Central memory CD4-positive, alpha-beta T cell (primary cell): ENCODE data around the gene DPP6.

Experiments used
- DNase-seq: peaks from one replicate; pipeline ENCODE4 v3.0.0; 2022

Gene DPP6

DNA sequence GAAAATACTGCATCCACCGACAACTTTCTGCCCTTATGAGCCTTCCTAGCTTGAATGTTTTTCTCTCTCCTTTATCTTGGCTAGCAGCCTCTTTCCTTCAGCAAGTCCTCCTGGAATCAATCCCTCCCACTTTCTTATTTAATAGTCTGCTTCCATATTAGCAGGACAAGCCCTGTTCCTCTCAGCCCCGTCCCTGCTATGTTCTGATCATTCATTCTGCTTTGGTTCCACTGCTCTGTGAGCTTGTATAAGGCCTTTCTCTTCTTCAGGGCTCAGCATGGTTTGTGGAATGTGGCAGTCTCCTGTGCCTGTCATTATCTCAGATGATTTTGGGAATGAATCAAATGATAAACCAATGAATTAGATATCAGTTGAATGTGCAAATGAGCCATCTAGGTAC is 420.1 kb downstream of the DPP6 start:
- no peak for DNase-seq

DNA sequence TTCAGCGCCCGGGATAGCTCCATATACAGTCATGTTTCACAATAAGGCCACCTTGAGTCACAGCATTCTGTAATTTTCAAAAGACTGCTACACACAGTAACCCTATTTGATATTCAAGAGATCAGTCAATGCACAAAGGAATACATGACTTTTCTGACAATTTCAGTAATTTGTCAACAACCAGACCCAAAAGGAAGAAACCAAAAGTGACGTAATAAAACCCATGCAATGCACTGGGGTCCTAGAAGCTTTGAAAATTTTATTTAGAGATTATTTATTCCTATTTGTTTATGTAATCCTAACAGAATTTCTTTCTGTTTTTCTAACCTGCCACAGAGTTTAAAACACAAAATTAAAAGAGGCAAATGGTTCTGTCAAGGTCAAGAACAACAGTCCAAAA is 421.2 kb downstream of the DPP6 start:
- DNase-seq, result no peak

DNA sequence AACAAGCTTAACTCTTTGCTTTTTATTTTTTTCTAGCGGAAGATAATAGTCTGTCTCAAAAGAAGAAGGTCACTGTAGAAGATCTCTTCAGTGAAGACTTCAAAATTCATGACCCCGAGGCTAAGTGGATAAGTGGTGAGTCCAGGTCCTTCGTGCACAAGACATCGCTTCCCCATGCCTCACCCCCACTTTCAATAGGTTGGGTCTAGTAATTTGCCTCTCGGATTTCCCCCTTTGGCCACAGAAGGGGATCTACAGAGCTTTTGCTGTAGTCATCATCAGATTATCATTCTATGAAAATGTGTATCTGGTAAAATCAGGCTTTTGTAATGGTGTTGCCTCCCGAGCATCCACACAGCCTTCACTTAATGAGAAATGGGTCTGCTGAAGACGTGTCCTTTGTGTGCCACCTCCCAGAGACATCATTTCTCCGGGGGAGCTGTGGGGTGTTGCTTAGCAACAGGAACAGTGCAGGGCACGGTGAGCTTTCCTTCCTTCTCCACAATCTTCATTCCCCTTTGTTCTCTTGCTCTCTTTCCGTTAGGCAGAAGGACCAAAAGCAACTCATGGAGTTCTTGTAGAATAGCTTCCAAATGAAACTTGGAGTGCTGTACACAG is 422.8 kb downstream of the DPP6 start:
- DNase-seq, result no peak

DNA sequence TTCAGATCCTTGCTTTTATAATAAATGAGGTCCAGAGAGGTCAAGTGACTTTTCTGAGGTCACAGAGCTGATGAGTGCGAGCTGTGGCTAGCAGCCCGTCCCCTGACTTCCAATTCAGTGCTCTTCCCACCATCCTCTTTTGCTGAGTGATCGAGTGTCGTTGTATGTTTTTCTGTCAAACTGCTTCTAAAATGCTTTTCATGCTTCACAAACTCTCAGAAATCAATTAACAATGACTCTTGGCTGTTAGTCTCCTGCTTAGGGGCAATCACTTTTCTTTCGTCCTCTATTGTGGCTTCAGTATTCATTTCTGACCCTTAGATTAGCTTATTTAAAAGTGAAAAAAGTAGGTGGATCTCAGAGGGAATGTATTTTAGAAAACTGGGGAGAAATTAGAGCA is 423.7 kb downstream of the DPP6 start:
- no peak for DNase-seq

DNA sequence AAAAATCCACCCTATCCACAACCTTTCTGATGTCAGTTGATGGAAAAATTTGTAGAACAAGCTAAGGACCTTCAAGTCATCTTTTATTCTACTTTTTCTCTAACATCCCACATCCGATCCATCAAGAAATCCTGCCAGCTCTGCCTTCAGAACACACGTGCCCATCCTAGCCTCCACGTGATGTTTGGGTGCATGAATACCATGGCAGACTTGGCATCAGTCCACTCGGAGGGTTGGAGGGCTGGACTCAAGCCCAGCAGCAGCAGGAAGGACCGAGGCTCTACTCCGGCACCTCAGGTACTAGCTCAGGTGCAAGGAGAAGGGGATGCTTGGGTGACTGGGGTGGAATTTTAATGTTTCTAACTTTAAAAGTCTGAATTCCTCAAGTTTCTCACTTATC is 428.6 kb downstream of the DPP6 start:
- no peak for DNase-seq

DNA sequence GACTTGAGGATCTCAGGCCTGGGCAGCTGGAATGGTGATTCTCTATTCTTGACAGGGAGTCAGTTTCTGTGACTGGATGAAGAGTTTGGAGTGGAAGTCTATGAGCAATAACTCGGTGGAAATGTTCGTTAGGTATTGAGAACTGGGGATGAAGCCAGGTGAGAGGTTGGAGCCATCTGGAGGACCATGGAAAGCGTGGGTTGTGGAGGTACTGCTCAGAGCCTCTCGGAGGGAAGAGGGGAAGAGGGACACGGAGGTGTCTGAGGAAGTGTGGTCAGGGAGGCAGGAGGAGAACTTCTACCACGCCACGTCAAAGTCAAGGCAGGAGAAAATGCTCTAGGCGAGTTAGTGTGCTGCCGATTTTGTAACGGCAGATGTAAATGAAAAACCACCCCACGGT is 430.7 kb downstream of the DPP6 start:
- no peak for DNase-seq

DNA sequence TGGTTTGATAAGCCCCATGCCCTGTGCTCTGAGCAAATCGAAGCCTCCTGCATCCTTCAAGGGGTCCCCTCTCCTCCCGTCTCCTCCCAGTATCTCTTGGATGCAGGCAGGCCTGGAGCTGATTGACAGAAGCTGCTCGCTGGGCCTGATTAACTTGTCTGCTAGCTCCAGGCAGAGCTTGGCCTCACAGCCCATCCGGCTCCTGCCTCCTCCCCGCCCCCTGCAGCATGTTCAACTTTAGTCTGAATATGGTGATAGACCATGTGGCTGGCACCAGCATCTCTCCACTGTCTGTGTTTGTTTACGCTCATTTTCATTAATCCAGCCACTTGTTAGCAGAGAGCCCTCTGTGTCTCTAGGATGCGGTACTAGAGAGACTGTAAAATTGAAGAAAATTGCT is 432.2 kb downstream of the DPP6 start:
- DNase-seq, result no peak

DNA sequence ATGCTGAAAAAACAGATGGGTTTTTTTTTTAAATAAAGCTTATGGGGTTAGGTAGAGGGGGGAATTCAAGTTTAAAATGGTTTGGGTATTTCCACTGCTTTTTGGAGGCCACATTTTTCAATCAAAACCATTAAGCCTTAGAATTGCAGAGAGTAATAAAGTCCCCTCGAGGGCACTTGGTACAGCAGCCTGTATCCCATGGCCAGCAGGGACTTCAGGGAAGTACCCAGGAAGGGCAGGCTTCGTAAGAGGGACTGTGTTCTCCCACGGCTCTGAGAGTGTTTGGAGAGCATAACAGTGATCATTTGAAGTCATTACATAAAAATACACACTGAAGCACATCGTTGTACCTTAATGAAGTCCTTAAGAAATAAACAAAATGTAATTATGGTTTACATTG is 432.7 kb downstream of the DPP6 start:
- DNase-seq, result no peak

DNA sequence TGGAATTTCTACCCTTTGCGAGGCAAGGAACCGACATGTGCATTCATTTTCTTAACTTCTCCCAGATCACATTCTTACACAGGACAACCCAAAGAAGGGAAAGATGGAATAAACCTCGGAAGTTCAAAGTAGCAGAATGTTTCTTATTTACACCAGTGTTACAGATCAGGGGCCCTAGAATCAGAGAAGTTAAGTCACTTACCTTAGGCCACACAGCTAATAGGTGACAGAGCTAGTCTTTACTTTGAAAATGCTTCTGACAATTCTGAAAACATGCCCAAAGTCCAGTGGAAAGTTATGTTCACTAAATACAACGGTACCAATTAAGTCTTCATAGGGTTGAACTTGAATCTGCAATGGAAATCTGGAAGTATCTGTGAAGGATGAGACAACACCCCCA is 437.7 kb downstream of the DPP6 start:
- DNase-seq, result no peak

DNA sequence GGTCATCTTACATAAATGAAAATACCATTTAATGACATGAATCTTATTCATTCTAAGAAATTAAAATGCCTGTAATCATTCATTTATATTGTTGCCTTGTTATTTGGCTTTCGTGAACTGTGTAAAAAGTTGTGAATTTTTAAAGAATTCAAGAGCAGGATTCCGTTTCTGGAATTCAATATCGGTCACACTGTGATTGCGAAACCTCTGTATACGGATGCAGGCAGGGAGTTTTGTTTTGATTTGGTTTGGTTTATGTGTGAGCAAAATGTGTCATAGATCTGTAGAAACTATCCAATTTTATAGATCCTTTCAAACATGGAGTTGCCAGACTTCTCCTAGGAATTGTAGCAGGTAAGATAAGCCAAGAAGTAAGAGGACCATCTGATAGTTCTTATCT is 441.4 kb downstream of the DPP6 start:
- DNase-seq, result no peak

DNA sequence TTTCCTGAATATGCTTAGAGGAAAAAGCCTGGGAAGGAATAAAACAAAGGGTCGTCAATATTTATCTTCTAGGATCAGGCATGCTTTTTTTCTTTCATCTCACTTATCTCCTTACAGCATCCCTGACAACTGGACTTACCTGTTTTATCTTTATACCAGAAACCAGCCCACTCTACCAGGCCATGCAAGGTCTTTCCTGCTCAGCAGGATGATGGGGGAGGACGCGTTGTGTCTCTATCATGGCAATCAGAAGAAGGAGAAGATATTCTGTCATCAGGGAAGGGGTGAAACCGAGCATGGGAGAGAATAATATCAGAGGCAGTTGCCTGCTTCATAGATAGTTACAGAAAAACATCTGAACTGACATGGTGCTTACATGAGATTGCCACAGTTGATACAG is 445.6 kb downstream of the DPP6 start:
- DNase-seq, result no peak

DNA sequence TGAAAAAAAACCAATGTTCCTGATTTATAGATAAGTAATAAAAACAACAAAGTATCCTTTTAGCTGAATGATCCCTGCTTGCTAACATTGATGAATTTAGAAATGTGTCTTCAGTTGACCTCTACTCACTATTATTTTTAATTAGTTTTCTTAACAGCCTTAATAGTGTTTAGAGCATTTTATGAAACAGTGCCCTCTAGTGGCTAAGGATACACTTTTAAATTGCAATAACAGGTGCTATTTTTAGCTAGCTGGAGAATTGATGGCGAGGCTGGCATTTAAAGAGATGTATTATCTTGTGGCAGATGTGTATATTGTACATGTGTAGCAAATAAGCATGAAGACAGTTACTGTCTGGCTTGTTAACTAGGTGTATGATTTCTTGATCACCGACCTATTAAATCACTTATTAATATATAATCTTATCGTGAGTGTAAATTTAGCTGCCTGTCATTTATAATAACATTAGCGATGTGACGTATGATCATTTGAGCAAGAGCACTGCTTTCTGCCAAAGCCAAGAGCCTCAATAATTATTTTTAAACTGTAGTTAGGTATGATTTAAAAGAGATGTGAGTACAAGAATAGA is 451.9 kb downstream of the DPP6 start:
- no peak for DNase-seq

DNA sequence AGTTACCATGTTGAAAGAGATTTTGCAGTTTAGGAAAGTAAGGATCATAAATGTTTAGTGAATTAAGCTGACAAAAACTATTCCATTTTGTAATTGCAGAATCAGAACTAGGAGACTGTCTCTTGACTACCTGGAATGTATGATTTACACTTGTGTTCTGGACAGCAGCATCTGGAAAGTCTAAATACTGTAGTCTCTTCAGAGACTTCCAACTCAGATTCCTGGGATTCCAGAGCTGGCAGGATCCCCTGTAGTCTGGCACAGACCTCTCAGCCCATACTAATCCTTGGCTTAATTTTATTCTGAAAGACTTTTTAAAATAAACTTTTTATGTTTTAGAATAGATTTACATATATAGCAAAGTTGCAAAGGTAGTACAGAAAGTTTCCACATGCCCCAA is 452.7 kb downstream of the DPP6 start:
- no peak for DNase-seq

DNA sequence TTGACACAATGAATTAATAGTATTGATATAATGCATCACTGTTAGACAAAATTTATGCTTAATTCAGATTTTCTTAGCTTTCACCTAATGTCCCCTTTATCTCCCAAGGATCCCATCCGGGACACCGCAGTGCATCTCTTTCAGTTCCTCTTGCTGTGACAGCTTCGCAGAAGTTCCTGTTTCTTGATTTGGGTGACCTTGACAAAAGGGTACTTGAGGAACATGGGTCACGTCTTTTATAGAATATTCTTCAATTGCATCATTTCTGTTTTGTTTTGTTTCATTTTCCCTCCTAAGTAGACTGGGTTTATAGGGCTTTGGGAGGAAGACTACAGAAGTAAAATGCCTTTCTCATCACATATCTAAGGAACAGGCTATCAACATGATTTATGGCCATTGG is 453.2 kb downstream of the DPP6 start:
- no peak for DNase-seq

DNA sequence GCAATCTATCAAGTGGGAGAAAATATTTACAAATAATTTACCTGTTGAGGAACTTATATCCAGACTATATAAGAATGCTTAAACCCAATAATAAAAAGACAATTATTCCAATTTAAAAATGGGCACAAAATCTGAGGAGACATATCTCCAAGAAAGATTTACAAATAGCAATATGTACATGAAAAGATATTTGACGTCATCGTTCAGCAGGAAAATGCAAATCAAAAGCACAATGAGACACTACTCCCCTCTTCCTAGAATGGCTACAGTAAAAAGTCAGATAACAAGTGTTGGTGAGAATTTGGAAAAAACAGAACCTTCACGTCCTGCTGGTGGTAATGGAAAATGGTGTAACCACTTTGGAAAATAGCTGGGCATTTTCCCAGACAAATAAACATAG is 457.0 kb downstream of the DPP6 start:
- no peak for DNase-seq

DNA sequence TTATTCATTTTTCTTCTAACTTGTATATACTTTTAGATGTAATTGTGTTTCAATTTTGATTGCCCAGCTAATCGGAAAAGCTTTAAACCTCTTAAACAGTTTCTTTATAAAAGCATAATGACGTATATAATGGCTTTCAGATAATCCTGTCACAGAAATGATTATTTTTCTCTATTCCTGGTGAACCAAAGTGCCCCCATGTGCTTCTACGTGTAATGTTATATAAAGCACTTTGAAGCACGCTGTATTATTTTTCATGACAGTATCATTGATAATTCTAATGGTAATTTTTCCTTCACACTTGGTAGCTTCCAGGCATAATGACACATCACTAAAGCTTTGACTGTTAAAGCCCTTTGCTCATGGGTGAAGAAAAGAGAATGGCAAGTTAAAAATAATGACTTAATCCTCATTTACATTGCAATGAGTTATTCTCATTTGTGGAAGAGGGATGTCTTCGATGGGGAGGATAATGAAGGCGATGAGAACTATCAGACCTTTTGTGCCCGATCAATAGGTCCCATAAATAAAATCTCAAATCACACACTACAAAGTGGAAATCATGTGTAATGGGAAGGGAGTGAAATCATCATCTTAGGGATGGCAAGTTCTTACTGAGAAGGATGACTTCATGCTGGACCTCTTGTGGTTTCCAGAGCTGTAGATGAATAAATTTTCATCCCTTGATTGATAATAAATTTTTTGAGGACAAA is 460.1 kb downstream of the DPP6 start:
- DNase-seq, result no peak

DNA sequence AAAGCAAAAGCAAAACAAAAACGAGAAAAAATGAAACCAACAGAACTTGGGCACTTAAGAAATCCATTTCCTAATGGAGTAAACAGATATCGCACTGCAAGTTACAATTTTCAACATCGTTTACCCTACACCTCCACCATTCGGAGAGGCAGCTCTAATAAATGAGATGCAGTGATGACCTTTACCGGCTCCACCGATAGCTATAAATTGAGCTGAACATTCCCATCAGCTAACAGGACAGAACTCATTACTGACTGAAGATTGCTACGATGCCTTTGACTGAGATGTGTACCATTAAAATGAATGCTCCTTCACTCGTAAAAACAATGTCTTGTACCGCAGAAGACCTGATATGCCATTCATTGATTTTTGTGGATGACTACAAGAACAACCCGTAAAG is 465.6 kb downstream of the DPP6 start:
- no peak for DNase-seq

DNA sequence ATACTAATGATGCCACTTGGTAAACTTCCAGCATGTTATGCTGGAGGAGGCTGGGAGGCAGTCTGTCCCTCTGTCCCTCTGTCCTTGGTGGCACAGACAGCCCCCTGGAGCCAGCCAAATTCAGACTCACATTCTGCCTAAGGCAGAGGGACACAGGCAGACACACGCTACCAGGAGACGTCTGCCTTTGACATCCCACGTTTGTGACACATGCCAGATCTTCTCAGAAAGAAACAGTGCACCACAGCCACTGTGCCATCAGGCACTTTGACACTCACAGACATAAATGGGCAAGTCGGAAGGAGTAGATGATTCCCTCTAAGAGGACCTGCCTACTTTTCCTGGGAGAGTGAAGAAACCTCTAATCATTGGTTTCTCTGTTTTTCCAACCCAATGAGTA is 467.0 kb downstream of the DPP6 start:
- no peak for DNase-seq

DNA sequence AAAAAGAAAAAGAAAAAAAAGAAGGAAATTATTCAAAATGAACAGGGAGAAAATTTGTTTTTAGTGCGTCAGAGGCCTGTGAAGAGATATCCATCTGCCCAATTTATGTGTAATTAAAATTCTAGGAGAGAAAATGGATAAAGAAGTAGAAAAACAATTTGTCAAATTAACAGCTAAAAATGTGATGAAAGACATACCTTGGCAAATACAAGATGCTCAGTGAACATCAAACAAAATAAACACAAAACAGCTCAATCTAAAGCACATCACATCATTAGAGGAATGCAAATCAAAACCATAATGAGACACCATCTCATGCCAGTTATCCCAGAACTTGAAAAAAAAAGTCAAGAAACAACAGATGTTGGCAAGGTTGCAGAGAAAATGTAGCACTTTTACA is 477.9 kb downstream of the DPP6 start:
- DNase-seq, result no peak

DNA sequence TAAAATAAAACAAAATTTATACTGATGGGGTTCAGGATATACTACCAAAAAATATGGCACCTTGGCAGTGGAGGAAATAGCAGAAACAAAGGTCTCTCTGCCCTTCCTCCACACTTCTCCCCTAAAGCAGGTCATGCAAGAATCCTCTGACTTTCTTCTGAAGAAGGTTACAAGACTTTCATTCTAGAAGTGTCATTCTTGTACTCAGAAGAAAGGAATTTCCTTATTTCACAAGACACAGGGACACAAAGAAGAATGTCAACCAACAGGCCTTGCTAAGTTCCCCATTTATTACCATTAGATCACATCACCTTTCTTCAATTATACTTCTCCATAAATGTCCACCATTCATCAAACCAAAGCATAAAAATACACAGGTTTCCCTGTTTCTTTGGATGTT is 480.6 kb downstream of the DPP6 start:
- no peak for DNase-seq

DNA sequence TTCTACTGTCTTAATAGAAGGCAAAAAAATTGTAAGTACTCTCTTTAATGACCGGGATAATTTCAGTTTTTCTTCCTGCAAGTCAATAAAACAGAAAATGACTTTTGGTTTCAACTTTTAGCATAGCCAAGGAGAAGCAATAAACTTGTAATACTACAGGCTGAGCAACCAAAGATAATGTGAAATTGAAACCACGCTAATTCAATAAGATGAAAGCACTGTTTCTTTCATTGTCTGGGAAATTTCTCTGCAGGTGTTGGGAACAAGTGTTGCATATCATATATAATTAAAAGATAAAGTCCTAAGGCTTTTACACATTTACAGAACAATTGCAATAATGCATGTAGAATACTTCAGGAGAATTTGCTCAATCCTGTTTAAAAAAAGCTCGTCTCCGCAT is 488.4 kb downstream of the DPP6 start:
- DNase-seq, result no peak

DNA sequence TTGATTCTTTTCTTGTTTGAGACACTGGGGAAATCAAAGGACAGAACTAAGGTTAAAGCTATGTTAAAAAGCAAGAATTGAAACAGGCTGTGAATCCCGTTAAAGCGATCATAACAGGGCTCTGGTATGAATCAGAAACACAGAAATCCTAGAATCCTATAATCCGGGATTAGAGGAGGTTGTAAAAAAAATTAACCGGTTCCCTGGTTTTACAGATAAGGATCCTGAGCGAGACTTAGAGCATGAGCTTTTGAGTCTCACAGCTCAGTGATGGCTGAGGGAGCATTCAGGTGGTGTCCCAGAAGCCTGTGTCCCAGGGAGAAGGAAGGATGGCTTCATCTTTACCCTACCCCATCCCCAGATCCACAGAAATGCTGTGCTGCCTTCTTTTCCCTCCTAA is 489.4 kb downstream of the DPP6 start:
- DNase-seq, result no peak

DNA sequence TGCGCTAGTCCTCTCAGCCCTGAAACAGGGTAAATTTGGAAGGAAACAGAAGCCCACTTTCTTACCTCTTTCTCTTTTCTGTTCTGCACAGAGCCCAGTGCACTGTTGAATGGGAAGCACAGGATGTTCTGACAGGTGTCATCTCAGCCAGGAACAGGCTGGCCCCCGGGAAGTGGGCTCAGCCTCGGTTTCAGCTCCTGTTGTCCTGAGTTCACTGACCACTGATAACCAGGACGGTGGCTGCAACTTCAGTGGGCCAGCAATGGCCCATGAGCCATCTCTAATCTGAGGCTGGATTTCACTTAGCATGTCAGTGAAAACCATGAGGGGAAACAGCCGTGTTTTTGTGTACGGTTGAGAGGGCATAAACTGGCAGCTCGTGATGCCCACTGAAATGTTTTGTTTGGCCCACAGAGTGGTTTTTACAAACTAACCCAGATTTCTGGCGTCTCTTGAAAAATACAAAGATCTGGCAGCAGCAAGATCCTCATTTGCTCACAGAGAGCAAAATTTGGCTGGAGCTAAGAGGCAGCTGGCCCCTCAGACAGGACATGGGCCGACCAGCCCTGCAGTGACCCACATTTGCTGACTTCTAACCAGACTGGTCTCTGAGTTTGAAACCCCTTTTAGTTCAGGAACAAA is 494.9 kb downstream of the DPP6 start:
- no peak for DNase-seq

DNA sequence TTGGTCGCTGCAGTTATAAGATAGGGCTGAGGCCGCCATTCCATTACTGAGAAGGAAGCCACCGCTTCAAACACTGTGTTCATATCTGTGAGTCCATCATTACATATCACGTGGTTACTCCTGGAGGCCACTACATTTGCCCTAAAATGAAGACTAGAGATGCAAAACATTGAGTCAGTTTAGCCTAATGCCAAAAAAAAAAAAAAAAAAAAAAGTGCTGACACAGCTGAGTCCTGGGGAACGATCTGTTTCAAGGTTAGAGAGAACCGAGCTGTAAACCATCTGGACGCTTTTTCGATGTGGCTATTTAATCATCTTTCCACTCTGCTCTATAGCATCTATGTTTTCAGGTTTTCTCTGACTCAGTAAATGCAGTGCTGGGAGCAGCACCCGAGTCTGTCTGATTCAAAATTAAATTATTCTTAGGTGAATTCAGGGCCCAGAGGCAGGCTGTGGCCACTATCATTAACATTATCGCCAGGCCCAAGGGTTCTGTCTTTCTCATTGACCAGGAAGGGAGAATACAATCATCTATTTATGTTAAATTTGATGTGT is 501.6 kb downstream of the DPP6 start:
- DNase-seq, result no peak
